Measurements from ENCODE around the gene NEK8.
"Not testable (repeated sequence)": the region's sequence is repeated elsewhere in the genome, so short reads cannot be mapped to it uniquely, and the experiment has no call there.

The NEK8 gene

DNA sequence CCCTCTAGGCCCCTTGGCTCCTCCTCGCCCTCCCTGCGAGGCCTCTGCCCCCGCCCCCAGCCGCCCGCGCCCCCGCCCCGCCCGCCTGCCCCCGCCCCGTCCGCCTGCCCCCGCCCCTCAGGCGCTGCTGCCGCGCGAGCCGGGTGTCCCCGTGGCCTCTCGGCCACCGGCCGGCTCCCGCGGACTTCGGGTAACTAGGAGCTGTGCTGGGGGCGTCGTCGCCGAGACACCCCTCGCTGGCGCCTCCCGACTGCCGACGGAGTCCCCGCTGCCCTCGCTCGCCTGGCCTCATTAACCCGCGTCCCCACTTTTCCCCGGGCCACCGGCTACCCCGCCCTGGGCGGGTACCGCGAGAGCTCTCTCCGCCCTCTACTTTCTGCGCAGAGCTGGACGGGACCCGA is 2.4 kb upstream of the NEK8 start, which contains the start of gene TLCD1:
TLCD1 (minus strand) TSS at position 8 of the 401 bp plus-strand sequence. CDS start 136 bp downstream, outside the sequence.
- DNase-seq, result peak; percentile 63

- peak; percentile 89 for DNase-seq
Measured at GRCh38 chr17:28726627-28727491, 1.7 kb upstream of the NEK8 start.

GRCh38 chr17:28729950-28730330 is 1.4 kb downstream of the NEK8 start:
- DNase-seq, result no peak

GRCh38 chr17:28733346-28733745 is 4.8 kb downstream of the NEK8 start:
- DNase-seq, result no peak

- DNase-seq, result no peak
Measured at GRCh38 chr17:28734712-28735241, 6.2 kb downstream of the NEK8 start.

- no peak for DNase-seq
Measured at GRCh38 chr17:28735242-28735722, 6.7 kb downstream of the NEK8 start.

- DNase-seq, result not testable (repeated sequence)
Measured at GRCh38 chr17:28735913-28736769, 7.6 kb downstream of the NEK8 start.

GRCh38 chr17:28737316-28737715 is 8.7 kb downstream of the NEK8 start:
- DNase-seq, result no peak

DNA sequence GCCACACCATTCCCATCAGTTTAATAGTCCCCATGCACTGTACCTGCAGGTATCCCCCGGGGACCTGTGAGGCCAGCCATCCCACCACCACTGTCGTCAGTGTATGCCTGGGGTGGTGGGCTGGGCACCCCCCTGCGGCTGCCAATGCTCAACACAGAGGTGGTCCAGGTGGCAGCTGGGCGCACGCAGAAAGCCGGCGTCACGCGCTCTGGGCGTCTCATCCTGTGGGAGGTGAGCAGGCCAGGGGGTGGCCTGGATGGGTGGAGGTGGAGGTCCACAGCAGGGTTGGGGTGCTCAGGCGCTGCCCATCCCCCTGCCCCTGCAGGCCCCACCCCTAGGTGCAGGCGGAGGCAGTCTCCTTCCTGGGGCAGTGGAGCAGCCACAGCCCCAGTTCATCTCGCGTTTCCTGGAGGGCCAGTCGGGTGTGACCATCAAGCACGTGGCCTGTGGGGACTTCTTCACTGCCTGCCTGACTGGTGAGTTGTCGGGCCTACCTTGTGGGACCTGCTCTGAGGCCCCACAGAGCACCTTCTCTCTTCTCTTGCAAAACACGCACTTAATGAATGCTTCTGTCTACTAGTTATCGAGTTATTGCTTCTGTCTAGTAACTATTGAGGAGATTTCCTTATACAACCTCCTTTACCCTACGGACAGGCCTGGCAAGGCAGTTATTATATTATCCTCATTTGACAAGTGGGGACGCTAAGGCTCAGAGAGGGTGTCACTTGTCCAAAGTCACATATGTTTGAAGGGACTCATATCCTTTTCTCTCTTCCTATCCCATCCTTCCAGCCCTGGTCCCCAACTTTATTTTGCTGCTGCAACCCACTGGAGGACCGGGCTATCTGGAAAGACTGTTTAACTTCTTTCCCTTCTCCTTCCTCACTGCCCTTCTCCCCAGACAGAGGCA is 9.4 kb downstream of the NEK8 start:
- peak; percentile 86 for DNase-seq

DNA sequence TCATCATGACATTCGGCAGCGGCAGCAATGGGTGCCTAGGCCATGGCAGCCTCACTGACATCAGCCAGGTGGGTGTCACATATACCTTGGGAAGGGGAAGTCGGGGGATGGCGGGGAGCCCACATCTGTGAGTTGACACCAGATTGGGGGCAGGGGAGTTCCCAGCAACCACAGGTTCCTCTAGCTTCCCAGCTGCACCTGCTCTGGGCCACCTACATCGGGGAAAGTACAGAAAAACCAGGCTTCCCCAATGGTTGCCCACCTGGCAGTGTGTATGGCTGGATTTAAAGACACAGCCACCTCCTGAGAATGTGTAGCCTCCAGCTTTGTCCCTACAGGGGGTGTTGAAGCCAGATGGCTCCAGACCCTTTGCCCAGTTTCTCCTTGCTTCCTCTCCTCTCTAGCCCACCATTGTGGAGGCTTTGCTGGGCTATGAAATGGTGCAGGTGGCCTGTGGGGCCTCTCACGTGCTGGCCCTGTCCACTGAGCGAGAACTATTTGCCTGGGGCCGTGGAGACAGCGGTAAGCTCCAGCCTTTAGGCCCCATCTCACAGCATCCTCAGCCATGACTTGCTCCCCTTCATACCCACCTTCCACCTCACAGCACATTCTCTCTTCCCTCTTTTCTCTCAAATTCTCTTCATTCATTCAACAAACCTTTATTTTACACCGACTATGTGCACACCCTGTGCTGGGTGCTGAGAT is 10.2 kb downstream of the NEK8 start:
- peak; percentile 89 for DNase-seq

DNA sequence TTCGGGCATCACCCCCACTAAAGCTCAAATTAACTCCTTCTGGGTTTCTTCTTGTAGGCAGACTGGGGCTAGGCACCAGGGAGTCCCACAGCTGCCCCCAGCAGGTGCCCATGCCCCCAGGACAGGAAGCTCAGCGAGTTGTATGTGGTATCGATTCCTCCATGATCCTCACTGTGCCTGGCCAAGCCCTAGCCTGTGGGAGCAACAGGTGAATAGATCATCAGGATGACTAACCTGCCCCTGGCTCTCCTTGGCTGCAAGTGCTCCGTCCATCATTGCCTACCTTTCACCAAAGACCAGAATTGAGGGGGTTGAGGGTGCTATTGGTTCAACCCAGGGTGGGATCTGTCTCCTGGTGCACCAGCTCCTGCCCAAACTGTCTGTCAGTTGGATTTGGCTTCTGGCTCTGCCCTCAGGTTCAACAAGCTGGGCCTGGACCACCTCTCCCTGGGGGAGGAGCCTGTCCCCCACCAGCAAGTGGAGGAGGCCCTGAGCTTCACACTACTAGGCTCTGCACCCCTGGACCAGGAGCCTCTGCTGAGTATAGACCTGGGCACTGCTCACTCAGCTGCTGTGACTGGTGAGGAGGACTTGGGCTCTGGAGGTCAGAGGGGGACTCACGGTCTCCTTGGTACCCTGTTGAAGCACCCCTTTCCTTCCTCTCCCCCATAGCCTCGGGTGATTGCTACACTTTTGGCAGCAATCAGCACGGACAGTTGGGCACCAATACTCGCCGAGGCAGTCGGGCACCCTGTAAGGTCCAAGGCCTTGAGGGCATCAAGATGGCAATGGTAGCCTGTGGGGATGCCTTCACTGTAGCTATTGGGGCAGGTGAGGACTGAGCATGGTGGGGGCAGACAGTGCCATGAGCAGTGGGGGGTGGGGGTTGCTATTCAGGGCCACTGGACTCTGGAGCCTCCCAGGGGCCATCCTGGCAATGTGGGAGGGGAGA is 12.1 kb downstream of the NEK8 start:
- DNase-seq, result no peak

DNA sequence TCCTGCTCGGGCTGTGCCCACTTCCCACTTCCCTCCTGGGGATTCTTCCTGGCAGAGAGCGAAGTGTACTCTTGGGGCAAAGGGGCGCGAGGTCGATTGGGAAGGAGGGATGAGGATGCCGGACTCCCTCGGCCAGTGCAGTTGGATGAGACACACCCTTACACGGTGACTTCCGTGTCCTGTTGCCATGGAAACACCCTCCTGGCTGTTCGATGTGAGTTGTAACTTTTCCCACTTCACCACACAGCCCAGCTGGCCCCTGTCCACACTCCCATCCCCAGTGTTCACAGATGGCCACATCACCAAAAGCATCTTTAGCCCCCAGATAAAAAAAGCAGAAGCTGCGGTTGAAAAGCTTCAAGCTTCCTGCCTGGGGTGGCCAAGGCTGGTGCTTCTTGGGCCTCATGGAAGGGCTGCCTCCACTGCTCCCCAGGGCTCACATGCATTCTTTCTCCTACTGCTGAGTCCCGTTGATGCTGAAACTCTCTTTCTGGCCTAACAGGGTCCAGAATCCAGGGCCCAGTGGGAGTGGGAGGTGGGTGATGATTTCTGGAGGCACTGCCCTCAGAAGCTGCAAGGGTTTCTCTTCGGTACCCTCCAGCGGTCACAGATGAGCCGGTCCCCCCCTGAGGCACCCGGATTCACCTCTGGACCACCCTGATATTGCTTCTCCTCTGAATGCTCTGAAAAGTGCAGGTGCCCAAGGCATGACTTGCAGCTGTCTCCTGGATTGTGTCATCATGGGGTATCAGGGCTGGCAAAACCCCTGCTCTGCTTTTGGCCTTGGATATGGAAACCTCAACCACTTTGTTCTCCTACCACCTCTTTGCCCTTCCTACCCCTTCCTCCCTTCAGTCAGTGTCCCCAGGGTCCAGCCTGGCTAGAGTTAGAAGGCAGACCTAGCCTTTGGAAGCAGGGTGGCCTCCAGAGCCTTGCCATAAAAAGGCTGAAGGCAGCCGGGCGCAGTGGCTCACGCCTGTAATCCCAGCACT is 13.1 kb downstream of the NEK8 start:
- DNase-seq, result peak; percentile 64

DNA sequence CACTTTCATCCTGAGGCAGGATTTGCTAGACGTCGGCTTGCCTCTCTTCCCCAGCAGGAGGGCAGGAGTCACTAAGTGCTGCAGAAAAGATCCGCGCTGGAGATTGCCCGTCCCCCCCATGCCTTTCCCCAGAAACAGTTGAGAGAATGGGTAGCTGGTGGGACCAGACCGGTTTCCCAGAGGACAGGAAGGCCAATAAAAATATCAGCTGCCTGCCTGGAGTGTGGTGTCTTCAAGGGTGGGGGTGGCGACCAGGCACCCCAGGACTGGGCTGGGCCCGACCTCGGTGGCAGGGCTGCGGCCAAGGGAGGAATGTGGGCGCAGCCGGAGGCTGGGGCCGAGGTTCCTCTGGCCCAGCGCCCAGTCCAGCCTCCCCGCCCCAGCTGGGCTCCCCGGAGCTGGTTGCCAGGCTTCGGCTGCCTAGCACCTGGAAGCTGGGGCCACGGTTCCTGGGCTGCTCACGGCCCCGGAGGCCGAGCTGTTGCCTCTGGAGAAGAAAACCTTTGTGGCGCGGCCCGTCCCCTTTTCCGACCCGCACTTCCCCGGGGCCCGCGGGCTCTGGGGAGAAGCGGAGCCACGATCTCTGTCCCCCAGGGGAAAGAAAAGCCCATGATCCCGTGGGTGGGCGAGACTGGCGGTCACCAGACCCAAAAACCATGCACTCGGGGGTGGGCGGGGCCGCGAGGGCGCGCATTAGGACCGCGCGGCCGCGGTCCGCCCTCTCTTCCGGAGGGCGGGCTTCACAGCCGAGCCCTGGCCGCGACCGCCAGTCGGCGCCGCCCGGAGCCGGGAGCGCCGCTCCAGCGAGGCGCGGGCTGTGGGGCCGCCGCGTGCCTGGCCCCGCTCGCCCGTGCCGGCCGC is 14.9 kb downstream of the NEK8 start, which contains the start of gene TRAF4:
TRAF4 (plus strand) TSS at position 769 of the 861 bp plus-strand sequence. CDS start 102 bp downstream, outside the sequence.
- DNase-seq, result peak; percentile 82

DNA sequence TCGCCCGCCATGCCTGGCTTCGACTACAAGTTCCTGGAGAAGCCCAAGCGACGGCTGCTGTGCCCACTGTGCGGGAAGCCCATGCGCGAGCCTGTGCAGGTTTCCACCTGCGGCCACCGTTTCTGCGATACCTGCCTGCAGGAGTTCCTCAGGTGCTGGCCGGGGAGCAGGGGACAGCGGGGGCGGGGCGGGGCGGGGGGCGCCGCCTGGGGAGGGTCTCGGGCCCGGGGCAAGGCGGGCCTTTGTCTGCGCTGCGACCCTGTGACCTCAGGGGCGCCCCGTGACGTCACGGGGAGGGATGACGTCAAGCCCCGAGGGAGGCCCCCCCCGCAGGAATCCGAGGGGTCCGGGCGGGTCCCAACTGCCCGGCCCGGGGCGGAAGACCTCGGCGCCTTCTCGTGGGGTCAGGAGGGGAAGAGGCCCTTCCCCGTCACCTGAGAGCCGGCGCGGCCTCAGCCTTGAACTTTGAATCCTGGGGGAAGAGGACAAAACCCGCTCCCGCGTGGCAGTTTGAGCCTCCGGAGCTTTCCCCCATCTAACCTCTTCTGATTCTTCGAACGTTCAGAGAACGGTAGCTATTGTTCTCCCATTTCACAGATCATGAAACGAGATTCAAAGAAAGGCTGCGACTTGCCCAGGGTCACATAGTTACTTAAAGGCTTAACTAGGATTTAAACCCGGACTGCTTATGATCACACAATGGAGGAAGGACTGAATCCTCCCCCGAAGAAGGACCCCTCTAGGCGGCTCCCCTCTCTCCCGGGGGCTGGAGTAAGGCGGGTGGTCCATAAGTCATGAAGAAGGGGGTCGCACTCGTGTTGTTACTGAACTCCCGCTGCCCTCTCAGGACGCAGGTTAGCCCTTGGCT is 15.8 kb downstream of the NEK8 start:
- DNase-seq, result peak; percentile 72

- peak; percentile 33 for DNase-seq
Measured at GRCh38 chr17:28744972-28745785, 16.6 kb downstream of the NEK8 start.
